ENCODE results near the gene GLDN.

GRCh38 chr15:51416129-51416528 is 74.7 kb downstream of the GLDN start:
- TF ChIP-seq CTCF (IDR thresholded peaks at IDR 0.05) (no peak), EP300 (IDR thresholded peaks at IDR 0.05) (no peak)
